DND-41 (cell line): ENCODE data around the gene FAM3D.

ENCODE experiments used
- ATAC-seq: fragments of 200-7000 bp; cut with Tn5 transposase; 3 replicates; pipeline ENCODE4 v1.9.1; 2021; ENCODE audit warnings: low read depth; ENCODE audit not compliant: insufficient read depth
- DNase-seq: peaks from one replicate; pipeline ENCODE4 v3.0.0-alpha.2; 2020
- H2AFZ ChIP-seq: 2 replicates; pipeline ENCODE4 v1.6.0; 2012; ENCODE audit warnings: low read depth, low read length
- H3K27ac ChIP-seq: 2 replicates; pipeline ENCODE4 v1.5.1; 2012; ENCODE audit warnings: low read length, inconsistent platforms
- H3K27me3 ChIP-seq: fragments of 200-600 bp; sonication (generic); 2 replicates; pipeline ENCODE4 v1.6.0; 2012; ENCODE audit warnings: low read length, mild to moderate bottlenecking, inconsistent platforms; ENCODE audit not compliant: insufficient read depth, poor library complexity
- H3K36me3 ChIP-seq: 2 replicates; pipeline ENCODE4 v1.5.1; 2012; ENCODE audit warnings: low read length, inconsistent platforms; ENCODE audit not compliant: insufficient read depth
- H3K4me1 ChIP-seq: 2 replicates; pipeline ENCODE4 v1.5.1; 2012; ENCODE audit warnings: mild to moderate bottlenecking, low read length; ENCODE audit not compliant: insufficient read depth
- H3K4me2 ChIP-seq: 2 replicates; pipeline ENCODE4 v1.6.0; 2012; ENCODE audit warnings: mild to moderate bottlenecking, moderate library complexity, low read length, inconsistent platforms; ENCODE audit not compliant: insufficient read depth
- H3K4me3 ChIP-seq, 2 experiments: fragments of 200-600 bp in 1 of 2; shearing (Covaris generic) in 1 of 2; 2 replicates each; pipeline ENCODE4 v1.5.1; 2012 to 2016; ENCODE audit warnings: inconsistent platforms in 2 of 2, low read length in 2 of 2, mild to moderate bottlenecking in 2 of 2, low read depth in 1 of 2, moderate library complexity in 1 of 2
- H3K79me2 ChIP-seq: 2 replicates; pipeline ENCODE4 v1.6.0; 2012; ENCODE audit warnings: low read length, inconsistent platforms; ENCODE audit not compliant: insufficient read depth
- H3K9ac ChIP-seq: 2 replicates; pipeline ENCODE4 v1.6.0; 2012; ENCODE audit warnings: low read depth, mild to moderate bottlenecking, inconsistent platforms, low read length, moderate library complexity
- H3K9me3 ChIP-seq: 2 replicates; pipeline ENCODE4 v1.5.1; 2012; ENCODE audit warnings: low read length, moderate library complexity, mild to moderate bottlenecking, inconsistent platforms; ENCODE audit not compliant: insufficient read depth, severe bottlenecking
- H4K20me1 ChIP-seq: 2 replicates; pipeline ENCODE4 v1.6.0; 2012; ENCODE audit warnings: low read length; ENCODE audit not compliant: insufficient read depth
- CTCF ChIP-seq: IDR thresholded peaks from 2 replicates; pipeline ENCODE4 v1.5.1; 2012; ENCODE audit warnings: borderline replicate concordance, low read length, moderate library complexity, mild to moderate bottlenecking; ENCODE audit not compliant: poor library complexity, severe bottlenecking; ENCODE audit errors: extremely low read depth
- EZH2 ChIP-seq: IDR thresholded peaks from 3 replicates; pipeline ENCODE4 v1.6.1; 2012; ENCODE audit warnings: borderline replicate concordance, low read depth, mild to moderate bottlenecking, moderate library complexity, low read length, inconsistent platforms; ENCODE audit not compliant: severe bottlenecking

The FAM3D gene

GRCh38 chr3:58657571-58658141 lies 8.9 kb downstream of the FAM3D start:
- Histone ChIP-seq H3K9ac (no peak overlapping the region), H3K4me3 (no peak overlapping the region), H4K20me1 (no peaks in the 10 kb centered on the region), H3K9me3 (no peaks in the 10 kb centered on the region), H3K27ac (no peak overlapping the region), H2AFZ (no peak overlapping the region), H3K27me3 (no peaks in the 10 kb centered on the region), H3K4me1 (no peaks in the 10 kb centered on the region), H3K36me3 (no peaks in the 10 kb centered on the region), H3K4me2 (no peak overlapping the region), H3K79me2 (no peaks in the 10 kb centered on the region)
- DNase-seq (no peak), ATAC-seq (no peak)
- TF ChIP-seq CTCF: no peak
- TF ChIP-seq EZH2: no peak

- ATAC-seq: no peak
- Histone ChIP-seq H3K27ac (no peak overlapping the region), H2AFZ (no peak overlapping the region), H3K4me3 (no peak overlapping the region), H3K9me3 (no peaks in the 10 kb centered on the region), H3K27me3 (no peaks in the 10 kb centered on the region), H3K79me2 (no peaks in the 10 kb centered on the region), H3K4me2 (no peak overlapping the region), H3K4me1 (no peaks in the 10 kb centered on the region), H4K20me1 (no peaks in the 10 kb centered on the region), H3K36me3 (no peaks in the 10 kb centered on the region), H3K9ac (no peak overlapping the region)
- DNase-seq: no peak
- TF ChIP-seq CTCF (no peak), EZH2 (no peak)
These were observed 9.5 kb downstream of the FAM3D start for GRCh38 chr3:58657036-58657520.

- no peaks in the 10 kb centered on the region for H3K36me3 ChIP-seq
- H3K27me3 ChIP-seq: no peaks in the 10 kb centered on the region
- H3K4me1 ChIP-seq: no peaks in the 10 kb centered on the region
- H3K9ac ChIP-seq: no peak overlapping the region
- H3K9me3 ChIP-seq: no peaks in the 10 kb centered on the region
- DNase-seq (no peak), ATAC-seq (no peak)
- H4K20me1 ChIP-seq: no peaks in the 10 kb centered on the region
- no peak overlapping the region for H3K4me3 ChIP-seq
- H2AFZ ChIP-seq: no peak overlapping the region
- H3K79me2 ChIP-seq: no peaks in the 10 kb centered on the region
- no peak overlapping the region for H3K4me2 ChIP-seq
- TF ChIP-seq EZH2 (no peak), CTCF (no peak)
- H3K27ac ChIP-seq: no peak overlapping the region
These were observed 9.9 kb downstream of the FAM3D start for GRCh38 chr3:58656631-58657030.
